Left ventricle myocardium inferior (tissue), 1 donor: ENCODE measurements around the gene SLC25A48. TPM values are rescaled to one million over a fixed set of nuclear protein-coding genes. Genes with fewer than 3 reads are reported as not detected.
A peak's percentile ranks its signal among the peaks of the same experiment; 100 is the strongest.

Experiments
- DNase-seq: peaks from one replicate; pipeline ENCODE4 v3.0.0-alpha.2; 2020
- H3K27ac ChIP-seq: fragments of 200-600 bp; replicated peaks from 2 replicates; pipeline ENCODE4 v1.8.0; 2021
- H3K27me3 ChIP-seq: fragments of 200-600 bp; 2 replicates; pipeline ENCODE4 v1.8.0; 2021; ENCODE audit warnings: low read depth
- H3K36me3 ChIP-seq: fragments of 200-600 bp; 2 replicates; pipeline ENCODE4 v1.8.0; 2021
- H3K4me1 ChIP-seq: fragments of 200-600 bp; 2 replicates; pipeline ENCODE4 v1.8.0; 2021
- H3K4me3 ChIP-seq: fragments of 200-600 bp; 2 replicates; pipeline ENCODE4 v1.8.0; 2021; ENCODE audit warnings: mild to moderate bottlenecking, moderate library complexity
- H3K9me3 ChIP-seq: fragments of 200-600 bp; replicated peaks from 2 replicates; pipeline ENCODE4 v1.8.0; 2021
- CTCF ChIP-seq: fragments of 200-600 bp; IDR thresholded peaks from 2 replicates; pipeline ENCODE4 v1.8.0; 2021; ENCODE audit warnings: antibody characterized with exemption, mild to moderate bottlenecking, borderline replicate concordance
- intact Hi-C: fragments of 100-400 bp; cut with micrococcal nuclease; formaldehyde crosslinking; loops from one replicate; pipeline ENCODE4 v1.11.0; 2022
- long read RNA-seq: library from polyadenylated mRNA; unstranded; transcript quantifications from one replicate; pipeline ENCODE4 v2.0.0, GENCODE V29; 2021
- total RNA-seq: library from RNA; stranded (reverse); fragmentation: NEBNext Ultra II Directional; extraction: Animal tissue kit (Norgen Biotek cat#: 25700); gene quantifications from one replicate; pipeline ENCODE4 v1.2.1, GENCODE V29; 2021
- donor health status: DM: no; HTN: yes; CAD: no; lungs with severe emphysema.

Gene SLC25A48
- not detected for total RNA-seq
- long read RNA-seq, partial matches to known transcripts = 0 of 1 reads
- long read RNA-seq, other reads (novel, unspliced or antisense) = 0 of 1 reads

GRCh38 chr5:135834639-135835529 is at the start of gene SLC25A48:
Gene SLC25A48 (plus strand): TSS chr5:135834663. CDS start chr5:135834848, 185 bp downstream.
- DNase-seq = peak; percentile 41
- Histone ChIP-seq H3K4me3 (peak within 1 kb of the TSS; percentile 65), H3K27ac (no peak within 1 kb of the TSS), H3K4me1 (peaks cover 13% of the 10 kb centered on the region), H3K27me3 (peaks cover 95% of the 10 kb centered on the region), H3K36me3 (no peaks in the 10 kb centered on the region), H3K9me3 (no peaks in the 10 kb centered on the region)
- intact Hi-C loops = loop anchor here (5.0 kb wide), 1 partner anchor 273 kb away; no protein-coding TSS in a partner anchor
- peak; percentile 4 for TF ChIP-seq CTCF

- intact Hi-C loops = no loop called here
- no peak overlapping the region for H3K27ac ChIP-seq
- peaks cover 48% of the 10 kb centered on the region for H3K27me3 ChIP-seq
- H3K4me3 ChIP-seq = no peak overlapping the region
- no peak for DNase-seq
- no peaks in the 10 kb centered on the region for H3K36me3 ChIP-seq
- H3K9me3 ChIP-seq = no peaks in the 10 kb centered on the region
- TF ChIP-seq CTCF = no peak
- H3K4me1 ChIP-seq = no peaks in the 10 kb centered on the region
These were observed 33.8 kb upstream of the SLC25A48 start for GRCh38 chr5:135800656-135801055.

GRCh38 chr5:135810188-135810943 is 24.1 kb upstream of the SLC25A48 start:
- no peak for TF ChIP-seq CTCF
- Histone ChIP-seq H3K4me3 (peak overlapping the region; percentile 8), H3K36me3 (no peaks in the 10 kb centered on the region), H3K9me3 (no peaks in the 10 kb centered on the region), H3K27me3 (no peaks in the 10 kb centered on the region), H3K4me1 (peaks cover 35% of the 10 kb centered on the region), H3K27ac (peak overlapping the region; percentile 50)
- intact Hi-C loops = no loop called here
- no peak for DNase-seq

- Histone ChIP-seq H3K4me3 (peak overlapping the region; percentile 8), H3K27ac (peak overlapping the region; percentile 50), H3K27me3 (no peaks in the 10 kb centered on the region), H3K9me3 (no peaks in the 10 kb centered on the region), H3K36me3 (no peaks in the 10 kb centered on the region), H3K4me1 (peaks cover 35% of the 10 kb centered on the region)
- intact Hi-C loops = no loop called here
- no peak for TF ChIP-seq CTCF
- DNase-seq = no peak
These were observed 23.5 kb upstream of the SLC25A48 start for GRCh38 chr5:135811007-135811406.

- intact Hi-C loops = no loop called here
- no peak overlapping the region for H3K4me3 ChIP-seq
- H3K9me3 ChIP-seq = no peaks in the 10 kb centered on the region
- peaks cover 35% of the 10 kb centered on the region for H3K4me1 ChIP-seq
- DNase-seq = no peak
- no peak overlapping the region for H3K27ac ChIP-seq
- no peak for TF ChIP-seq CTCF
- no peaks in the 10 kb centered on the region for H3K36me3 ChIP-seq
- no peaks in the 10 kb centered on the region for H3K27me3 ChIP-seq
These were observed 20.7 kb upstream of the SLC25A48 start for GRCh38 chr5:135813758-135814157.
